Measurements from ENCODE around the gene DOC2A.
A peak's percentile ranks its signal among the peaks of the same experiment; 100 is the strongest.
"Not testable (repeated sequence)": the region's sequence is repeated elsewhere in the genome, so short reads cannot be mapped to it uniquely, and the experiment has no call there.

Gene DOC2A

GRCh38 chr16:30046588-30046987 is 35.8 kb upstream of the DOC2A start:
- no peaks in the 10 kb centered on the region for H3K27me3 ChIP-seq (ENCODE audit: control insufficient read depth, insufficient read depth, low read length)
- H3K27ac ChIP-seq, result no peak overlapping the region
- H2AFZ ChIP-seq, result no peak overlapping the region
- no peak overlapping the region for H3K4me3 ChIP-seq (ENCODE audit: low read depth, low read length)
- H3K79me2 ChIP-seq, result no peaks in the 10 kb centered on the region
- H3K9me3 ChIP-seq (ENCODE audit: control insufficient read depth, low read length), result no peaks in the 10 kb centered on the region
- H3K36me3 ChIP-seq (ENCODE audit: control insufficient read depth, insufficient read depth, low read length), result no peaks in the 10 kb centered on the region
- H3K4me1 ChIP-seq, result no peaks in the 10 kb centered on the region
- H3K9ac ChIP-seq, result no peak overlapping the region
- TF ChIP-seq, protein P1, sequence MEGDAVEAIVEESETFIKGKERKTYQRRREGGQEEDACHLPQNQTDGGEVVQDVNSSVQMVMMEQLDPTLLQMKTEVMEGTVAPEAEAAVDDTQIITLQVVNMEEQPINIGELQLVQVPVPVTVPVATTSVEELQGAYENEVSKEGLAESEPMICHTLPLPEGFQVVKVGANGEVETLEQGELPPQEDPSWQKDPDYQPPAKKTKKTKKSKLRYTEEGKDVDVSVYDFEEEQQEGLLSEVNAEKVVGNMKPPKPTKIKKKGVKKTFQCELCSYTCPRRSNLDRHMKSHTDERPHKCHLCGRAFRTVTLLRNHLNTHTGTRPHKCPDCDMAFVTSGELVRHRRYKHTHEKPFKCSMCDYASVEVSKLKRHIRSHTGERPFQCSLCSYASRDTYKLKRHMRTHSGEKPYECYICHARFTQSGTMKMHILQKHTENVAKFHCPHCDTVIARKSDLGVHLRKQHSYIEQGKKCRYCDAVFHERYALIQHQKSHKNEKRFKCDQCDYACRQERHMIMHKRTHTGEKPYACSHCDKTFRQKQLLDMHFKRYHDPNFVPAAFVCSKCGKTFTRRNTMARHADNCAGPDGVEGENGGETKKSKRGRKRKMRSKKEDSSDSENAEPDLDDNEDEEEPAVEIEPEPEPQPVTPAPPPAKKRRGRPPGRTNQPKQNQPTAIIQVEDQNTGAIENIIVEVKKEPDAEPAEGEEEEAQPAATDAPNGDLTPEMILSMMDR (IDR thresholded peaks at IDR 0.05), result no peak
- no peak overlapping the region for H3K4me2 ChIP-seq (ENCODE audit: low read length)

GRCh38 chr16:30046178-30046577 is 35.4 kb upstream of the DOC2A start:
- H3K36me3 ChIP-seq (ENCODE audit: control insufficient read depth, insufficient read depth, low read length), result no peaks in the 10 kb centered on the region
- no peak overlapping the region for H3K4me3 ChIP-seq (ENCODE audit: low read depth, low read length)
- no peaks in the 10 kb centered on the region for H3K9me3 ChIP-seq (ENCODE audit: control insufficient read depth, low read length)
- no peak overlapping the region for H3K4me2 ChIP-seq (ENCODE audit: low read length)
- TF ChIP-seq, protein P1 (IDR thresholded peaks at IDR 0.05), result no peak
- no peaks in the 10 kb centered on the region for H3K79me2 ChIP-seq
- no peaks in the 10 kb centered on the region for H3K4me1 ChIP-seq
- no peak overlapping the region for H2AFZ ChIP-seq
- no peak overlapping the region for H3K9ac ChIP-seq
- no peaks in the 10 kb centered on the region for H3K27me3 ChIP-seq (ENCODE audit: control insufficient read depth, insufficient read depth, low read length)
- no peak overlapping the region for H3K27ac ChIP-seq

- H3K27ac ChIP-seq, result no peak overlapping the region
- no peak overlapping the region for H2AFZ ChIP-seq
- no peak overlapping the region for H3K4me3 ChIP-seq (ENCODE audit: low read depth, low read length)
- no peaks in the 10 kb centered on the region for H3K9me3 ChIP-seq (ENCODE audit: control insufficient read depth, low read length)
- H3K9ac ChIP-seq, result no peak overlapping the region
- no peak overlapping the region for H3K4me2 ChIP-seq (ENCODE audit: low read length)
- H3K79me2 ChIP-seq, result no peaks in the 10 kb centered on the region
- no peaks in the 10 kb centered on the region for H3K4me1 ChIP-seq
- H3K27me3 ChIP-seq (ENCODE audit: control insufficient read depth, insufficient read depth, low read length), result no peaks in the 10 kb centered on the region
- H3K36me3 ChIP-seq (ENCODE audit: control insufficient read depth, insufficient read depth, low read length), result no peaks in the 10 kb centered on the region
- TF ChIP-seq, protein P1 (IDR thresholded peaks at IDR 0.05), result peak; percentile 38
Measured at GRCh38 chr16:30041841-30042240, 31.0 kb upstream of the DOC2A start.

DNA sequence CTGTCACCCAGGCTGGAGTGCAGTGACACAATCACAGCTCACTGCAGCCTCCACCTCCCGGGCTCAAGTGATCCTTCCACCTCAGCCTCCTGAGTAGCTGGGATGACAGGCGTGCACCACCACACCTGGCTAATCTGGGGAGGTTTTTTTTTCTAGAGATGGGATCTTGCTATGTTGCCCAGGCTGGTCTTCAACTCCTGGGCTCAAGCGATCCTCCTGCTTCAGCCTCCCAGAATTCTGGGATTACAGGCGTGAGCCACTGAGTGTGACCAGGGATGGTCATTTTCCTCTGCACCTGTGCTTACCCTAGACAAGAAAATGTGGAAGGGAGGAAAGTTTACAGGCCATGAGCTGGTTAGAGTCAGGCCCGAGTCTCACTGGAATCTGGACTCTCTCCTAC is 29.9 kb upstream of the DOC2A start:
- H3K27me3 ChIP-seq (ENCODE audit: control insufficient read depth, insufficient read depth, low read length); H3K27ac ChIP-seq; H3K79me2 ChIP-seq; H3K36me3 ChIP-seq (ENCODE audit: control insufficient read depth, insufficient read depth, low read length); H3K4me3 ChIP-seq (ENCODE audit: low read depth, low read length); H2AFZ ChIP-seq; H3K9ac ChIP-seq; H3K9me3 ChIP-seq (ENCODE audit: control insufficient read depth, low read length); H3K4me1 ChIP-seq; H3K4me2 ChIP-seq (ENCODE audit: low read length): not testable (repeated sequence)

DNA sequence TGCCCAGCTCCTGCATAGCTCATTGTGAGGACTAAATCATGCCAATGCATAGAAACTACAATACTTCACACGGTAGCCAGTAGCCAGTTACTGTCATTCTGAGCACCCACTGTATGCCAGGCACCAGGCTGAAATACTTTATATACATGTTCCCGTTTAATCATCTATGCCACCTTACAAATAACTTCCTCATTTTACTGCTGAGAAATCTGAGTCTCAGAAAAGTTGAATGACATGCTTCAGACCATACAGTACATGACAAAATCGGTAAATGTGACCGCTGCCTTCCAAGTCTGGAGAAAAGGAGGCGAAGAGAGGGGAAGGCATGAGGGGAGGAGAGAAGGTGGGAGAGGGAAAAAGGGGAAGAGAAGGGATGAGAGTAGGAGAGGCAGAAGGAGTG is 29.4 kb upstream of the DOC2A start:
- Histone ChIP-seq H3K36me3 (ENCODE audit: control insufficient read depth, insufficient read depth, low read length) (no peaks in the 10 kb centered on the region), H3K27ac (no peak overlapping the region), H2AFZ (no peak overlapping the region), H3K4me2 (ENCODE audit: low read length) (no peak overlapping the region), H3K9ac (no peak overlapping the region), H3K27me3 (ENCODE audit: control insufficient read depth, insufficient read depth, low read length) (no peaks in the 10 kb centered on the region), H3K4me3 (ENCODE audit: low read depth, low read length) (no peak overlapping the region), H3K79me2 (no peaks in the 10 kb centered on the region), H3K9me3 (ENCODE audit: control insufficient read depth, low read length) (no peaks in the 10 kb centered on the region), H3K4me1 (no peaks in the 10 kb centered on the region)
- TF ChIP-seq, protein P1 (IDR thresholded peaks at IDR 0.05), result no peak
